ENCODE data around the gene INO80C. TPM values are rescaled to one million over a fixed set of nuclear protein-coding genes. Genes with fewer than 3 reads are reported as not detected.

INO80C gene
- total RNA-seq, 6 experiments from 2014 or later: 10.4 to 13.3 (median 12.1) TPM

DNA sequence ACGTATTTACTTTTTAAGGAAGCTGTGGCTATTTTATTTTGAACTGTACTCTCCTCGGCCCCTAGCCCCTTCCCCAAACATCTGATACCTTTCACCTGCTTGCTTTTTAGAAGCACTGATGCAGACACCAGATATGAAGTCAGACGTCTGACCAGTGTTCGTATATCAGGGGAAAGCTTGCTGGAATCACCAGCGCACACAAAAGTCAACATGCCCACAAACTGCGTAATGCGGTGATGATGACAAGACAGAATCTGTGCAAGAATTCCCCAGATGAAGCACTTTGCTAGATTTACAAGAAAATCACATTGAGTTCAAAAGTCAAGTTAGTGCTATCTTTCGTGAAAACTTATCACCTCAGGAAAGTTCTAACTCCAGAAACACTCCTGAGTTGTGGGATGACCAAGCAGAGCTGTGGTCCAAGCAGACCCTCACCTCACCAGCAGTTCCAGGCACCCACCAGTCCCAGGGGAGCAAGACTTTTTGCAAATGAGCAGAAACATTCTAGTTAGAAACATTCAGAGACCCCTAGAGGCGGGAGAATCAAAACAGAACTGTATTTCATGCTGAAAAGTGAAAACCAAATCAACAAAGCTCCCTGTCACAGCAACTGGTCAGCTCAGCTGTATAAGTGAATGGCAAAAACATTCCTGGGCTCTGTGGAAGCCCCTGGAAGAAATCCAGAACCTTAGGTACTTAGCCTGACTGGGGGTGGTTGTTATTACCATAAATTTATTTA lies 55.7 kb downstream of the INO80C start:
- Mint-ChIP-seq H3K27ac (no peak overlapping the region), H3K9me3 (no peaks in the 10 kb centered on the region), H3K4me1 (ENCODE audit: low read depth) (no peaks in the 10 kb centered on the region), H3K27me3 (ENCODE audit: insufficient read depth) (peaks cover 10% of the 10 kb centered on the region), H3K4me3 (no peak overlapping the region), H3K36me3 (ENCODE audit: low read depth) (no peaks in the 10 kb centered on the region)
- TF ChIP-seq, protein P1, sequence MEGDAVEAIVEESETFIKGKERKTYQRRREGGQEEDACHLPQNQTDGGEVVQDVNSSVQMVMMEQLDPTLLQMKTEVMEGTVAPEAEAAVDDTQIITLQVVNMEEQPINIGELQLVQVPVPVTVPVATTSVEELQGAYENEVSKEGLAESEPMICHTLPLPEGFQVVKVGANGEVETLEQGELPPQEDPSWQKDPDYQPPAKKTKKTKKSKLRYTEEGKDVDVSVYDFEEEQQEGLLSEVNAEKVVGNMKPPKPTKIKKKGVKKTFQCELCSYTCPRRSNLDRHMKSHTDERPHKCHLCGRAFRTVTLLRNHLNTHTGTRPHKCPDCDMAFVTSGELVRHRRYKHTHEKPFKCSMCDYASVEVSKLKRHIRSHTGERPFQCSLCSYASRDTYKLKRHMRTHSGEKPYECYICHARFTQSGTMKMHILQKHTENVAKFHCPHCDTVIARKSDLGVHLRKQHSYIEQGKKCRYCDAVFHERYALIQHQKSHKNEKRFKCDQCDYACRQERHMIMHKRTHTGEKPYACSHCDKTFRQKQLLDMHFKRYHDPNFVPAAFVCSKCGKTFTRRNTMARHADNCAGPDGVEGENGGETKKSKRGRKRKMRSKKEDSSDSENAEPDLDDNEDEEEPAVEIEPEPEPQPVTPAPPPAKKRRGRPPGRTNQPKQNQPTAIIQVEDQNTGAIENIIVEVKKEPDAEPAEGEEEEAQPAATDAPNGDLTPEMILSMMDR (IDR thresholded peaks at IDR 0.05): no peak
- DNase-seq: no peak

- Mint-ChIP-seq H3K36me3 (ENCODE audit: low read depth) (no peaks in the 10 kb centered on the region), H3K9me3 (no peaks in the 10 kb centered on the region), H3K27ac (no peak overlapping the region), H3K4me1 (ENCODE audit: low read depth) (no peaks in the 10 kb centered on the region), H3K27me3 (ENCODE audit: insufficient read depth) (peaks cover 6% of the 10 kb centered on the region), H3K4me3 (no peak overlapping the region)
- TF ChIP-seq, protein P1 (IDR thresholded peaks at IDR 0.05): no peak
- DNase-seq: no peak
Observed at GRCh38 chr18:35438480-35439234, 59.1 kb downstream of the INO80C start.

DNA sequence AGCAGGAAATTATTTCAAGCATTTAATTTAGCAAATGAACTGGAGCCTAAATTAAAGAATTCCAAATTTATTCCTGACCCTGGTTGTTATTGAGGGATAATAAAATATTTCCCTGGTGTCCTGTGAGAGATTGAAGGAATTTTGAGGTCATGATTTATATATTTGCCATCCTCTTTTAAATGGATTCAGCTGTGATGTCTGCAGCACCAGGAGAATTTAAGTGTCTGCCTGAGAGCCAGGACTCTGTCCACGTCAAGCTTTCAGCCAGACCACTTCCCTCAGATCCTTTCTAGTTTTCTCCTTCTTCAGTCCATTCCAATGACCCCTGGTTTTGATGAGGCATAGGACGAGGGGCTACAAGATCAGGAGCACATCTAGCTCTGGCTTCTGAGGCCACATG lies 59.9 kb downstream of the INO80C start:
- Mint-ChIP-seq H3K4me3 (no peak overlapping the region), H3K4me1 (ENCODE audit: low read depth) (no peaks in the 10 kb centered on the region), H3K27me3 (ENCODE audit: insufficient read depth) (peaks cover 6% of the 10 kb centered on the region), H3K9me3 (no peaks in the 10 kb centered on the region), H3K27ac (no peak overlapping the region), H3K36me3 (ENCODE audit: low read depth) (no peaks in the 10 kb centered on the region)
- no peak for DNase-seq
- TF ChIP-seq, protein P1 (IDR thresholded peaks at IDR 0.05): no peak

- no peaks in the 10 kb centered on the region for H3K9me3 Mint-ChIP-seq
- peaks cover 5% of the 10 kb centered on the region for H3K27me3 Mint-ChIP-seq (ENCODE audit: insufficient read depth)
- no peak for DNase-seq
- H3K27ac Mint-ChIP-seq: no peak overlapping the region
- TF ChIP-seq, protein P1 (IDR thresholded peaks at IDR 0.05): no peak
- no peaks in the 10 kb centered on the region for H3K4me1 Mint-ChIP-seq (ENCODE audit: low read depth)
- H3K4me3 Mint-ChIP-seq: no peak overlapping the region
- no peaks in the 10 kb centered on the region for H3K36me3 Mint-ChIP-seq (ENCODE audit: low read depth)
Observed at GRCh38 chr18:35436076-35436649, 61.6 kb downstream of the INO80C start.

GRCh38 chr18:35435401-35435800 lies 62.4 kb downstream of the INO80C start:
- no peaks in the 10 kb centered on the region for H3K4me1 Mint-ChIP-seq (ENCODE audit: low read depth)
- H3K9me3 Mint-ChIP-seq: no peaks in the 10 kb centered on the region
- H3K27me3 Mint-ChIP-seq (ENCODE audit: insufficient read depth): peaks cover 5% of the 10 kb centered on the region
- H3K4me3 Mint-ChIP-seq: no peak overlapping the region
- DNase-seq: no peak
- TF ChIP-seq, protein P1 (IDR thresholded peaks at IDR 0.05): no peak
- H3K36me3 Mint-ChIP-seq (ENCODE audit: low read depth): no peaks in the 10 kb centered on the region
- H3K27ac Mint-ChIP-seq: no peak overlapping the region

All from HFFc6 (cell line).